Type B pancreatic cell (in vitro differentiated cells): ENCODE results near the gene HBG2. TPM values are rescaled to one million over a fixed set of nuclear protein-coding genes. Genes with fewer than 3 reads are reported as not detected.

ENCODE experiments used
- DNase-seq: peaks from one replicate; pipeline ENCODE4 v3.0.0; 2021; ENCODE audit warnings: mixed read lengths; ENCODE audit not compliant: unreplicated experiment; ENCODE audit errors: extremely low spot score
- H3K27ac Mint-ChIP-seq: 2 replicates; pipeline ENCODE4 v1.8.0; 2021; ENCODE audit warnings: mild to moderate bottlenecking, mixed read lengths
- H3K27me3 Mint-ChIP-seq: 2 replicates; pipeline ENCODE4 v1.8.0; 2021; ENCODE audit warnings: mixed read lengths
- H3K36me3 Mint-ChIP-seq: 2 replicates; pipeline ENCODE4 v1.8.0; 2021; ENCODE audit warnings: mixed read lengths
- H3K4me1 Mint-ChIP-seq: one replicate; pipeline ENCODE4 v1.8.0; 2021; ENCODE audit warnings: mixed read lengths; ENCODE audit not compliant: unreplicated experiment
- H3K4me3 Mint-ChIP-seq: 2 replicates; pipeline ENCODE4 v1.8.0; 2021; ENCODE audit warnings: mild to moderate bottlenecking, mixed read lengths
- H3K9me3 Mint-ChIP-seq: 2 replicates; pipeline ENCODE4 v1.8.0; 2021; ENCODE audit warnings: mixed read lengths
- total RNA-seq: library from RNA; stranded (reverse); gene quantifications from 2 replicates; pipeline ENCODE4 v1.2.1, GENCODE V29; 2021; ENCODE audit warnings: low replicate concordance
- TF ChIP-seq, protein P1 (sequence below): fragments of 200-600 bp; sonication (generic); conservative IDR thresholded peaks from 2 replicates; pipeline ENCODE4 v1.5.0; 2021; ENCODE audit warnings: antibody characterized with exemption, mild to moderate bottlenecking

Gene HBG2
- total RNA-seq, 1 donor from 2014 or later = not detected

- no peak for DNase-seq
- H3K36me3 Mint-ChIP-seq = no peaks in the 10 kb centered on the region
- TF ChIP-seq, protein P1, sequence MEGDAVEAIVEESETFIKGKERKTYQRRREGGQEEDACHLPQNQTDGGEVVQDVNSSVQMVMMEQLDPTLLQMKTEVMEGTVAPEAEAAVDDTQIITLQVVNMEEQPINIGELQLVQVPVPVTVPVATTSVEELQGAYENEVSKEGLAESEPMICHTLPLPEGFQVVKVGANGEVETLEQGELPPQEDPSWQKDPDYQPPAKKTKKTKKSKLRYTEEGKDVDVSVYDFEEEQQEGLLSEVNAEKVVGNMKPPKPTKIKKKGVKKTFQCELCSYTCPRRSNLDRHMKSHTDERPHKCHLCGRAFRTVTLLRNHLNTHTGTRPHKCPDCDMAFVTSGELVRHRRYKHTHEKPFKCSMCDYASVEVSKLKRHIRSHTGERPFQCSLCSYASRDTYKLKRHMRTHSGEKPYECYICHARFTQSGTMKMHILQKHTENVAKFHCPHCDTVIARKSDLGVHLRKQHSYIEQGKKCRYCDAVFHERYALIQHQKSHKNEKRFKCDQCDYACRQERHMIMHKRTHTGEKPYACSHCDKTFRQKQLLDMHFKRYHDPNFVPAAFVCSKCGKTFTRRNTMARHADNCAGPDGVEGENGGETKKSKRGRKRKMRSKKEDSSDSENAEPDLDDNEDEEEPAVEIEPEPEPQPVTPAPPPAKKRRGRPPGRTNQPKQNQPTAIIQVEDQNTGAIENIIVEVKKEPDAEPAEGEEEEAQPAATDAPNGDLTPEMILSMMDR = no peak
- H3K27ac Mint-ChIP-seq = no peak overlapping the region
- H3K4me1 Mint-ChIP-seq = no peaks in the 10 kb centered on the region
- no peaks in the 10 kb centered on the region for H3K9me3 Mint-ChIP-seq
- H3K4me3 Mint-ChIP-seq = no peak overlapping the region
- peaks cover 9% of the 10 kb centered on the region for H3K27me3 Mint-ChIP-seq
Observed at GRCh38 chr11:5240458-5240857, 14.1 kb downstream of the HBG2 start.

GRCh38 chr11:5240056-5240455 lies 14.5 kb downstream of the HBG2 start:
- H3K4me3 Mint-ChIP-seq = no peak overlapping the region
- no peaks in the 10 kb centered on the region for H3K4me1 Mint-ChIP-seq
- DNase-seq = no peak
- no peaks in the 10 kb centered on the region for H3K9me3 Mint-ChIP-seq
- H3K36me3 Mint-ChIP-seq = no peaks in the 10 kb centered on the region
- H3K27ac Mint-ChIP-seq = no peak overlapping the region
- TF ChIP-seq, protein P1 = no peak
- peaks cover 9% of the 10 kb centered on the region for H3K27me3 Mint-ChIP-seq

GRCh38 chr11:5239046-5239445 lies 15.5 kb downstream of the HBG2 start:
- Mint-ChIP-seq H3K4me1 (peaks cover 5% of the 10 kb centered on the region), H3K9me3 (no peaks in the 10 kb centered on the region), H3K27me3 (peaks cover 9% of the 10 kb centered on the region), H3K4me3 (no peak overlapping the region), H3K36me3 (no peaks in the 10 kb centered on the region), H3K27ac (no peak overlapping the region)
- TF ChIP-seq, protein P1 = no peak
- no peak for DNase-seq

DNA sequence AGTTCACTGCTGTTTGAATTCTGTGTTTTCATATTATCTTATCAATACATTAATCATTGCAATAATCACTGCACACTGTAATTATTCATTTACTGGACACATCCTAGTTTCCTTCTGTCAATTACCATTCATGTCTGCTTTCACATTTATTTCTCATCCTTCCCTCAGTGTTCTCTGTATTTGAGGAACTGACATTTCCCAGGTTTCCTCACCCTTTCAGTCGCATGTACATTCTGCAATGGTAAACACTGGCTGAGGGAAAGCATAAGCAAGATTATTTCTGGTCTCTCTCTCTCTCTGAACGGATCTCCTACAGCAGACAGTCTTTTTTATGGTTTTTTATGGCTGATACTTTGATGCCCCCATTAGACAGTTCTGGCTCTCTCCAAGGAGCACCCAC lies 16.1 kb downstream of the HBG2 start:
- Mint-ChIP-seq H3K9me3 (no peaks in the 10 kb centered on the region), H3K27me3 (peaks cover 9% of the 10 kb centered on the region), H3K36me3 (no peaks in the 10 kb centered on the region), H3K4me1 (peaks cover 5% of the 10 kb centered on the region), H3K4me3 (no peak overlapping the region), H3K27ac (no peak overlapping the region)
- no peak for DNase-seq
- TF ChIP-seq, protein P1 = no peak

DNA sequence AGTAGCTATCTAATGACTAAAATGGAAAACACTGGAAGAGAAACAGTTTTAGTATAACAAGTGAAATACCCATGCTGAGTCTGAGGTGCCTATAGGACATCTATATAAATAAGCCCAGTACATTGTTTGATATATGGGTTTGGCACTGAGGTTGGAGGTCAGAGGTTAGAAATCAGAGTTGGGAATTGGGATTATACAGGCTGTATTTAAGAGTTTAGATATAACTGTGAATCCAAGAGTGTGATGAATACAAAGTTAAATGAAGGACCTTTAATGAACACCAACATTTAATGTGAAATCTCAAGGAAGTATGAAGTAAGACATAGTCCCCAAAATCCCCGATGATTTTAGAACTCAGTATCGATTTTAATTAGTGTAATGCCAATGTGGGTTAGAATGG lies 17.2 kb downstream of the HBG2 start:
- no peaks in the 10 kb centered on the region for H3K36me3 Mint-ChIP-seq
- H3K4me3 Mint-ChIP-seq = no peak overlapping the region
- TF ChIP-seq, protein P1 = no peak
- no peak for DNase-seq
- no peak overlapping the region for H3K27ac Mint-ChIP-seq
- peaks cover 5% of the 10 kb centered on the region for H3K4me1 Mint-ChIP-seq
- peaks cover 9% of the 10 kb centered on the region for H3K27me3 Mint-ChIP-seq
- no peaks in the 10 kb centered on the region for H3K9me3 Mint-ChIP-seq
